Stimulated activated CD4-positive, alpha-beta T cell treated with anti-CD3 and anti-CD28 coated beads, Interleukin-12 subunit alpha, Interleukin-12 subunit beta, amount 100 ng/mL, for 48 hours (primary cell): ENCODE data around the gene OSBPL7.
A peak's percentile ranks its signal among the peaks of the same experiment; 100 is the strongest.

Source experiments
- DNase-seq, 3 donors: peaks; one replicate each; pipeline ENCODE4 v3.0.0-alpha.2; 2020; ENCODE audit warnings: low read depth in 2 of 3, low spot score in 1 of 3

OSBPL7 gene

DNA sequence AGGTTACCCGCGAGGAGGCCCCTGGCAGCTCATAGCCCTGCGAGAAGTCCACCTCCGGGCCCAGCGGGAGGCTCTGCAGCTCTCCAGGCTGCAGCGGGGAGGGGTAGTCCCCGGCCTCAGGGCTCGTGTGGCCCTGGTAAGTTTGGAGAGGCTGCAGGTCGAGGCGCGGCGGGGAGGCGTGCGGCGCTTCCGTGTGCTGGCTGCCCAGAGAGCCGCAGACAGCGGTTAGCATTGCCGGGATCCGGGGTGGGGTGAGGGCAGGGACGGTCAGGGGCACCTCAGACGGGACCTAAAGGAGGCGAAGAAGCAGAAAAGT is 26.6 kb upstream of the OSBPL7 start:
- no peak for DNase-seq

DNA sequence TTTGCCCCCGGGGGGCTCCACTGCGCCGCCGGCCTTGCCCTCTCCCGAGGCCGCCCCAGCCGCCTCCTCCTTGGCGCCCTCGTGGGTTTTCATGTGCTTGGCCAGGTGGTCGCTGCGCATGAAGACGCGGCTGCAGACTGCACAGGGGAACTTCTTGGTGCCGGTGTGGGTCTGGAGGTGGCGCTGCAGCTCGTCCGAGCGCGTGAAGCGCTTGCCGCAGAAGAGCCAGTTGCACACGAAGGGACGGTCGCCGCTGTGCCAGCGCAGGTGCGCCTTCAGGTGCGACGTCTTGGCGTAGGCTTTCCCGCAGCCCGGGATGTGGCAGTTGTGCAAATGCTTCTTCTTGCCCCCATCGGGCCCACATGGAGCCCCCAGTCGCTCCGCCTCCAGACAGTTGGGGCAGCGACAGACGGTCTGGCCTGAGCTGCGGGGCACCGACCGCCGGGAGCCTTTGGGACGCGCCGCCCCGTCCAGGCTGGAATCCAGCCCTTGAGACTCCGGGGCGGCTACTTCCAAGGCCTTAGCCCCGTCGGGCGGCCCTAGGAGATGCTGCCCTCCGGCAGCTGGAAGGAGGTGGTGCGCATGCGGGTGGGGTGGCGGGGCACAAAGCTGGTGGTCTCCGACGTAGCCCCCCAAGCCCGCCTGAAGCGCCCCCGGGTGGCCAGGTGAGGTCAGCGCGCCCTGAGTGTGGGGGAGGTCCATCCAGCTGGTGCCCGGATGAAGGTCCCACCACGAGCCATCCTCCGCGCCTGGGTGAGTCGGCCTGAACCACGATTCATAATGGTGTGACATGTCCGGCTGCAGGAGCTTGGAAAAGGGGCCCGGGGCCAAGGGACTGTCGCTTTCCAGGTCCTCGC is 26.0 kb upstream of the OSBPL7 start:
- no peak for DNase-seq

DNA sequence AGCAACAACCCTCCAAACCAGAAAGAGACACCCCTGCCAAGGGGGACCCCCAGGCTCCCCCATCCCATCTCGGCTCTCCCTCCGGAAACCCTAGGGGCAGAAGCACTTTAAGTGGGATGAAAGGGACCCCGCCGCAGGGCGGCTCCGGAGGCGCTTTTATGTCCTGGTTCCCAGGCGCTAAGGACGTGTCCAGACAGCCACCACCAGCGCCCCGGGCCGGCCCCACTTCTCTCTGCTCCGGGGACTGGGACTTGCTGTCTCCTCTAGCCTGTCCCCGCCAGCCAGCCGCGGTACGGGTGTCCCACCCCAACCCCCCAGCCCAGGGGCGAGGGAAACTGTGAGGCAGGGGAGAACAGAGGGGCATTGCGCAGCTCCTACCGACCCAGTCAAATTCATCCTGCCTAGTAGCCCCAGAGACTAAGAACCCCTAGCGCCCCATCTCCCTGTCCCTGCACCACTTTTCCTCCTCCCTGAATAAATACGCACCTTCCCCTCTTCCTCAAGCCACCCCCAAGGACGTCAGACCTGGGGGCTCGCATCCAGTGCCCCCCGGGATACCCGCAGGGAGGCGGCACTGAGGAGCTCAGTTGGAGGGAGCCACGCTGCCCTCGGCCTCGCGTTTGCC is 25.2 kb upstream of the OSBPL7 start:
- no peak for DNase-seq

DNA sequence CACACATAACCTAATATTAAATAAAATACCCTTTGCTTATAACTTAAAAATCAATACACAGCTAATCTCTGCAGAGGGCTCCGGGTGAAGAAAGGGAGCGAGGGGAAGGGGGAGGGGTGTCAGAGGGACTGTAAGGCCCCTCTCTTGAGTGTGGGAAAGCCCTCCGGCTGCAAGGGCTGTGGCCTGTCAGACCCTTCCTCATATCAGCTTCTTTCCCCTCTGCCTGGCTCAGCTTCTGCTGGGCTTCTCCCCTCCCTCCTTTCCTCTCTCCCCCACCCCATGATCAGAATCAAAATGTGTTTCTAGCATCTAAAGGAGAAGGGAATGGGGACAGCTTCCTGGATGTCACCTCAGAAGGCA is 24.1 kb upstream of the OSBPL7 start:
- no peak for DNase-seq

DNA sequence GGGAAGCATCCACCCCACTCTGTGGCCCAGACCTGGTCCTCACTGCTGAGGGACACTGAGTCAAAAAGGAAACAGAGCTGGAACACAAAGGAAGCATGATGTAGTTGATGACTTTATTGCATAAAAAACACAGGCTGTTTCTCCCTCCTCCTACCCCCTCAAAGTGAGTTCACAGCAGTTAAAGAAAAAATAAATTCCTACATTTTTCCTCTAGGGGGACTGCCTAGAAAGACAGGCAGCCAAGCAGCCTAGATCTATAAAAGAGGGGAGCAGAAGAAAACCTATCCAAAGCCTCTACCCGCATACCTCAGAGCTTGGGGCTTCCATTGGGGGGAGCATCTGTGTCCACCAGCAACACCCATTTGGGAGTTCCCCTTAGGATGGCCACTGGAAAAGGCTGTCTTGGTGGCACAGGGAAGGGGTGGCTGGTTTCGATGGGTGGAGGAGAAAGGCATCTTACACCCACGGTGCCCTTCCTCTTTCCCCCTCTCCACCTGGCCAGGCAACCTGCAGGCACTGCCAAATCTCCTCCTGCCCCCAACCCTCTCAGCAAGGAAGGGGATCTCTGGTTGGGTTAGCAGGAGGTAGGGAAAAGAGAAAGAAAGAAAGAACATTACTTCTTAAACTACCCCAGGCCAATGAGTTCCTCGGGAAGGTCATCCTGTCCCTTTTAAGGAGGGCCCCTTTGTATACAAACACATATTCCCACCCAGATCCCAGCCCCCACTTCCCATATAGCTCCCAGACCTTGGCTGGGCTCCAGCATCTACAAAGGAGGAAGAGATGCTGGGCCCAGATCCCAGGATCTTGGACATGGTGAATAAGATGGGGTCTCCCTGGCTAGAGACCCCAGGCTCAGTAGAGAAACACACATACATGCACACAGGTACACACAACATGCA is 23.5 kb upstream of the OSBPL7 start:
- no peak for DNase-seq

DNA sequence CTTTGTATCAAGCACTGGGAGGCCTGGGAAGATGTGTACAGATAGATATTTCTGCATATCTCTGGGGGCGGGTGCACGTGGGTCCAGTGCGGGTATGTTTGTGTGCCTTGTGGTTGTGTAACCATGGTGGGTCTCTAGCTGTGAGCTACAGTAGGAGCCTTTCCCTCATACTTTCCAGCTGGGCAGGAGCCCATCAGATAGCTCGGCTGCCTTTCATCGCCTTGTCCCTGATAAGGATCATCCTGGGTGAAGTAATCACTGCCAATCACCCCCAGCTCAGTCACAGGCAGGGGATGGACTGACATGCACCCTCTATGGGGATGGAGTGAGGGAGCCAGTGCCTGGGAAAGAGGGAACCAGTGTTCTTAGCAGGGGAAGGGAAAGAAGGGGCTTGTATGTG is 22.6 kb upstream of the OSBPL7 start:
- DNase-seq, result no peak

DNA sequence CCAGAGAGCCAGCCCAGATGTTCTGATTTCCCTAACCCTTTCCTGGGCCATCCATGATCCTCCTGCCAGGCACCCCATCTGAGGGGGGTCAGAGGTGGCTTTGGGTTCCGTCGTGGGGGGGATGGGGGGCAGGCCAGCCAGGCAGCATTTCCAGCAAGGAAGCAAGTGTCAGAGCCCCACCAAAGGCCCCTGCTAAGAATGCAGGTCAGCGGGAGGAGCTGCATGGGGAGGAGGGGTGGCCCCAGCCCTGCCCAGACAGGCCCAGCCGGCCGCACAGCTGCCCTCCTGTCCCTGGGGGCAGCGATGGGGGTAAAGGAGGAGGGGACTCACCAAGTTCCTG is 21.8 kb upstream of the OSBPL7 start:
- no peak for DNase-seq

DNA sequence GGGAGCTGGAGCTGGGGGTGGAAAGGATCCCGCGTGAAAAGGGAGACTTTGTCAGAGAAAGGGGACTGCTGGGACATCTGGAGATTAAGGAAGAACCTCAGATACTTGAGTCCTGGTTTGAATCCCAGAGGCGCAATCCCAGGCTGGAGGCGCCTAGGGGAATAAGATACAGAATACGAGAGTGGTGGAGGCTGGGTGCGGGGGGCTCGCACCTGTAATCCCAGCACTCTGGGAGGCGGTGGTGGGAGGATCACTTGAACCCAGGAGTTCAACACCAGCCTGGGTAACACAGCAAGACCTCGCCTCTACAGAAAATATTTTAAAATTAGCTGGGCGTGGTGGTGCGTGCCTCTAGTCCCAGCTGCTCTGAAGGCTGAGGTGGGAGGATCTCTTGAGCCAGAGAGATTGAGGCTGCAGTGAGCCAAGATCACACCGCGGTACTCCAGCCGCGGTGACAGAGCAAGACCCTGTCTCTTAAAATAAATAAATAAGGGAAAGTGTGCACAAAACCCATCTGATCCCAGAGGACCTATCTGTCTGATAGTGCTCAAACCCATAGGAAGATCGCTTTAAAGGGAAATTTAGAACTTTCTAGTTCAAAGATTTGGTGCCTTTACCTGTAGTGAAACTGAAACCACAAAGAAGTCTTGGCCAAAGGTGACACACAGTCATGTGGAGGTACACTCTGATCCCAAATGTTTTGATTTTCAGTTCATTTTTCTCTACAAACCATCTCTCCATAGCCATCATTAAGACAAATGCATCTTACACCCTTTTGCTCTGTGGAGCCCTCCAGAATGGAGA is 20.1 kb upstream of the OSBPL7 start:
- DNase-seq, result no peak

DNA sequence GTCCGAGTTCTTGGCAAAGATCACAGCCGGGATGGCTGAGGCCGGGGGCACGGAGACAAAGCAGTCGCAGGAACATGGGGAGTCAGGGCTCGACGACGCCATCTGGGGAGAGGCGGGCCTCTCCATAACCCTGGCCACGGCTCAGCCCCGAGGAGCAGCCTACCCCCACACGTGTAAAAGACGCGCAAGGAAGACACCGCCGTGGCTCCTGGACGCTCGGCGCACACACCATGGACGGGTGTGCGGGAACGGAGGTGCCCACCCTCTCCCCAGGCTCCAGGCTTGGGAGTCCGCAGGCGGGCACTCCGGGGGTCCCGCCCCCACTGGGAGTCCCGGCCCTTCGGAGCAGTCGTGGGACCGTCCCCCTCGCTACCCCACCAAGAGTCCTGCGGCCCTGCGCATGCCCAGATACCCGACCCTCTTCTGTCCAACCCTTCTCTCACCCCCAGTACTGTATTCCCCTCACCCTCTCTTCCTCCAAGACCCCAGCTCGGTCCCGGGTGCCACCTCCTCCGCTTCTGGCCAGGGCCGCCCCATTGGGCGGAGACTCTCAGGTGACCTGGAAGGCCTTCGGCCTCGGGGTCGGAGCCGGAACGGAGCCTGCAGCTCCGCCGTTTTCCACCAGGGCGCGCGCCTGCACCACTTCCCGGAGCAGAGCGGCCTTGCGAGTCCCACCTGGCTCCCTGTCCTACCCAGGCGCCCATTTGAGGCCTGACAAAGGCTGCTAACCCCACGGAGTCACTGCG is 19.3 kb upstream of the OSBPL7 start, which contains the start of gene SCRN2:
Gene SCRN2 (minus strand): TSS at position 532 of the 746 bp plus-strand sequence. CDS start 430 bp downstream, at position 102.
- peak; percentile 83 to 92 (median 86) for DNase-seq

DNA sequence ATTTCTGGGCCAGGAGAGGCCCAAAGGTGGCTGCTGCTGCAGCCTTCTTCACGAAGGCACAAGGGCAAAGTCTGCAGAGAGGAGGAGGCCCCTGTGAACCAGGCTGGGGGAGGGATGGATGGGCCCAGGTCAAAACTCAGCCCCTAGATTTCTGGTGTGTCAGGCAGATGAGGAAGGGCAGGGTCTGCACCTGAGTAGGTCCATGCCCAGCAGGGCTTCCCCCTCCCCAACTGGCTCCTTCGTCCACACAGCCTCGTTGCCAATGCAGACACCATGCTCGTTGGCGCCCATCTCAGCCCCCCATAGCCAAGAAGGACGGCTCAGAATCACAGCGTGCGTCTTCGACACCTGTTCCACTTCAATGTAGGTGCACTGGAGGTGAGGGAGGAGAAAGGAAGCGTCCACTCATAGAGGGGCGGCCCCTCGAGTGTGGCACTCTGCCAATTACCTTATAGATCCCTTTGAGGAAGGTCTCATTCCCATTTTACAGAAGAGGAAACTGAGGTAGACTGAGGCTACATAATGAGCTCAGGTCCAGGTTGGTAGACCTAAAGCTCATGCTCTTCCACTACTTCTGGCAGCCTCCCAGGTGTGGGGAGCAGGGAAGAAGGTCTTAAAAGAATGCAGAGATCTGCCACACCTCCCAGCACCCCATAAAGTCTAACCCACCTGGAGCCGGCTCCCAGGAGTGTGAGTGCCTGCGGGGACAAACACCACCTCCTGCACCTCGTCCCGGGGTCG is 18.6 kb upstream of the OSBPL7 start:
- no peak for DNase-seq

DNA sequence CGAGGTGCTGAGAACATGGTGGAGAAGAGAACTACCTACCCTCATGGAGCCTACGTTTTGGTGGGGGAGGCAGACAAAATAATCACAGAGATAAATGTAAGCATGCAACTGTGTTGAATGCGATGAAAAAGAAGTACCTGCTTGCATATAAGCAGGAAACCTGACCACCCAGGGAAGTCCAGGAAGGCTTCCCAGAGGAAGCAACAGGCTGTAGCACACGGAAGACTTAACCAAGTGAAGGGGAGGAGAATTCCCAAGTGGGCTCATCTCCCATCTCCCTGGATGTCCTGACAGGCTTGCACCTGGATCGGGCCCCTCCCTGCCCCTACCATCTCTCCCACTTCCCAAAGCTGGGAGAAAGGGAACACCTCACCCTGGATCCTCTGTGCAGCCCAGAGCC is 17.5 kb upstream of the OSBPL7 start:
- DNase-seq, result no peak

DNA sequence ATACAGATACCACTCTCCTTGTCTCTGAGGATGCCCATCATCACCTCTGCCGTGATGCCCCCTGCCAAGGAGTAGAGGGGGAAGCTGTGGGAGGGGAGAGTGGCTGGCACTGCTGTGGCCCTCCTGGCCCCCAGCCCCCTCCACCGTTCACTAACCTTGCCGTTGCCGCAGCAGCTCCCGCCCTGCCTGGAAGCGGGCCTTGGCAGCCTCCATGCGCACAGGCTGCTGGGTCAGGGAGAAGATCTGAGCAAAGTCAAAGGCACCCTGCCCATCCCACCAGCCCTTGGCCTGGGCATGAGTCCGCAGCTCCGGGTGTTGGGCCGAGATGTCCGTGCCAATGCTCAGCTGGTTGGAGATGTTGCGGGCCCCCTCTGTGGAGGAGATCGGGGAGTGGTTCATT is 17.0 kb upstream of the OSBPL7 start:
- no peak for DNase-seq

DNA sequence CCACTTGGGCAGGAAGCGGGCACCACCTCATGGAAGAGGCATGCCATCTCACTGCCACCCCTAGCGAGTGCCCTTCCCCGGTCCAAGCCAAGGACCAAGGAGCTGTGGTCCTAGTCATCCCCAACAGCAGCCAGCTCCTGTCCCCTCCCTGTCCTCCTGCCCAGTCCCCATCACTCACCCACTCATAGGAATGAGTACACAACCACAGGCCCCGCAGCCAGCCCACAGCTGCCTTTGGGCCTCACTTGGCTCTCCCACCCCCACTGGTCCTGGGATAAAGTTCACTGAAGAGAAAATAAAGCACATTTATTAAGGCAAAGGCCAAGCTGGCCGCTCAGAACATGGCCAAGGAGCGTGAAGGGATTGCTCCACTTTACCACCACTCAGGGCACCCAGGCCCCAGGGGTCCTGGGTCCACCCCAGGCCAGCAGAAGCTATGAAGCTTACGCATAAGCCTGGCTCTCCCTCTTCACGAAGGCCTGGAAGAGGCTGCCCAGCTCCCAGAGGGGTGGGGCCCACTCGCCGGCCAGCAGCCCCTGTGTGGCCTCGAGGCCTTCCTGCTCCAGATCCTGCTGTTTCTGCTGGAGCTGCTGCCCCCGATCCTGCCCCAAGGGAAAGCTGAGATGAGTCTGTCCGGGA is 15.9 kb upstream of the OSBPL7 start:
- DNase-seq, result no peak

DNA sequence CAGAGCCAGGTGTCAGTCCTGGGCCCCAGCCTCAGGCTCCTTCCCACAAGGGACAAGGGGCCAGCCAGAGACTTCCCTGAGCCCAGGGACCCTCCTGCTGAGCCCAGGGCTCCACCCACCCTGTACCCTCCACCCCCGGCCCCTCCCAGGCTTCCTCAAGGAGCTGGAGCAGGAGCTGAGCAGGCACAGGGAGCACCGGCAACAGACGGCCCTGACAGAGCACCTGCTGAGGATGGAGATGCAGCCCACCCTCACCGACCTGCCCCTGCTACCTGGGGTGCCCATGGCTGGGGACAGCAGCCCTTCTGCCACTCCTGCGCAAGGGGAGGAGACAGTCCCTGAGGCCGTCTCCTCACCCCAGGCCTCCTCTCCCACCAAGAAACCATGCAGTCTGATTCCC is 15.0 kb upstream of the OSBPL7 start:
- no peak for DNase-seq

DNA sequence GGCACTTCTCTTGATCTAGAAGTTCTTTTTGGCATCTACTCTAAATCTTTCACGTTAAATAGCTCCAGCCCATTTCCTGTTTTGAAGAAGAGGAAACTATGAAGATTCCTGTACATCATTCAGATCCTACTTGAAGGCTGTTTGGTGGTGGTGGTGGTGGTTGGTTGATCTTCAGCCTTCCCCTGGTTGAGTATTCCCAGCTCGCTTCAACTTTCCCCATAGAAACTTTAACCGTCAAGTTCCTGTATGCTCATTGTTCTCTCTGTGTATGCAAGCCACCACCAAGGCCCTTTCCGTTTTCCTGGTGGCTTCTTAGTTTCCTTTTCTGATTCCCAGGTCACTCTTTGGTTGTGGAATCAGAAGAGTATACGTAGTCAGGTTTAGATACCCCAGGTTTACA is 13.2 kb upstream of the OSBPL7 start:
- no peak for DNase-seq

DNA sequence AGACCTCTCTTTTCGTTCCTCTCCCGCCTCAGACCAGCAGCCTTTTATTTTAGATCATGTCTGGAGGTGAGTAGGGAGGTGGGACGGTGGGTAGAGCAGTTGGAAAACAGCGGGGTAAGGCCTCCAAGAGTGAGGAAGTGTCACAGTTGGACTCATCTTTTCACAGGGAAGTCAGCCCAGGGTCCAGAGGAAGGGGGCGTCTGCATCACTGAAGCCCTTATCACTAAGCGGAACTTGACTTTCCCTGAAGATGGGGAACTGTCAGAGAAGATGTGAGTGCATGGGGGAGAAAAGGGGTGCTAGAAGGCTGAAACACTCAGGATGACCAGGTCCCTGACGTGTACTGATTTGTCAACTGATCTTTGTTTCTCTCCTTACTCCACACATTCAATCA is 10.3 kb upstream of the OSBPL7 start:
- DNase-seq, result no peak

DNA sequence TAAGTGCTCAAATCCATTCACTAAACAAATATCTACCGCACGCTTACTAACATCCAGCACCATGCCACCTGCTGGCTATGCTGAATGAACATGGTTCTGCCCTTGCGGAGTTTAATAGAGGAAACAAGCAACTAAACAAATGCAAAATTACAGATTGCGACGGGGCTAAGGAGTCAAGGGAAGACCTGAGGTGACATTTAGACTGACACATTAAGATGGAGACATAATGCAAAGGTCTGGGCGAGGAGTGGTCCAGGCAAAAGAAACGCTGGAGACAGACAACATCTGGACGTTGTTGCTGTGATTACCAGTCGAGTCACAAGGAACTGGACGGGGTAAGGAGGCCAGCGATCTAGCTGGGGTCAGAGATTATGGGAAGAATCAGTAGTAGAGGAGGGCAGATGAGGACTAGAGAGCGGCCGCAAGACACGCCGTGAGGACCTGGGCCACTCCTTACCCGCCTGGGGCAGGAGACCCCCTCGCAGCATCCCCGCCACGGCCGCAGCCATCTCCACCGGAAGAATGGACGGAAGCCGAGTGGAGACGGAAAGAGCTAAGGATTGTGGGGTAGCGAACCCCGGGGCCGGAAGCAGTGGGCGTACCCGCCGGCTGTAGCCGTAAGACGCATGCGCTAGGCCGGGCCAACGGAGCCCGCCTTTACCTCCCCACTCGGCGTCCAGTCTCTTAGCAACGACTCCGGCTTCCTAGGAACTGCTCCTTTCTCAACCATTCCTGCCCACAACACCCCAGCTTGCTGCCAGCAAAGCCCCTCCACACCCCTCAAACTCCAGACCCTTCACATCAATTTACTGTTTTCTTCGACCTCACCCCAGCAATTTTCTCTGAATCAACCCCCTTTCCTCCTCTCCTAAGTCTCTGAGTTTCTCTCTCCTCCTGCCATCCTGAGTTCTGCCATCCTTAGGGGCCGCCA is 9.7 kb upstream of the OSBPL7 start, which contains the start of the genes LRRC46 and MRPL10:
Gene LRRC46 (plus strand): TSS at position 668 of the 931 bp plus-strand sequence. CDS start 320 bp downstream, outside the sequence.
Gene MRPL10 (minus strand): TSS at position 539 of the 931 bp plus-strand sequence. CDS start 30 bp downstream, at position 509.
- DNase-seq, result peak; percentile 82 to 91 (median 89)
